Suprapubic skin (tissue), 4 donors: Measurements from ENCODE around the gene GMDS. TPM values are rescaled to one million over a fixed set of nuclear protein-coding genes. Genes with fewer than 3 reads are reported as not detected.

ENCODE experiments used
- DNase-seq, 2 donors: peaks; one replicate each; pipeline ENCODE4 v3.0.0-alpha.2; 2019; ENCODE audit warnings: low spot score in 2 of 2
- H3K27ac ChIP-seq: fragments of 200-600 bp; sonication (generic); one replicate; pipeline ENCODE4 v1.5.1; 2019
- H3K27me3 ChIP-seq: fragments of 200-600 bp; sonication (generic); one replicate; pipeline ENCODE4 v1.5.1; 2019
- H3K36me3 ChIP-seq: fragments of 200-600 bp; sonication (generic); one replicate; pipeline ENCODE4 v1.5.1; 2019
- H3K4me1 ChIP-seq: fragments of 200-600 bp; sonication (generic); one replicate; pipeline ENCODE4 v1.5.1; 2019
- H3K4me3 ChIP-seq: fragments of 200-600 bp; sonication (generic); one replicate; pipeline ENCODE4 v1.5.1; 2019; ENCODE audit warnings: mild to moderate bottlenecking
- H3K9me3 ChIP-seq: fragments of 200-600 bp; sonication (generic); one replicate; pipeline ENCODE4 v1.5.1; 2019
- CTCF ChIP-seq, 2 donors: fragments of 200-600 bp in 1 of 2; fragments of 450-650 bp in 1 of 2; sonication (generic) in 1 of 2; IDR thresholded peaks; one replicate each; pipeline ENCODE4 v1.5.1; 2016 to 2019; ENCODE audit warnings: antibody characterized with exemption in 2 of 2, mild to moderate bottlenecking in 1 of 2, moderate library complexity in 1 of 2
- EP300 ChIP-seq: sonication (generic); formaldehyde crosslinking; IDR thresholded peaks from one replicate; pipeline ENCODE4 v1.6.1; 2017; ENCODE audit warnings: antibody characterized with exemption
- POLR2A ChIP-seq, 2 donors: fragments of 450-650 bp; IDR thresholded peaks; one replicate each; pipeline ENCODE4 v1.6.1; 2017; ENCODE audit warnings: antibody characterized with exemption in 2 of 2, mild to moderate bottlenecking in 2 of 2, moderate library complexity in 2 of 2
- POLR2AphosphoS5 ChIP-seq, 3 donors: sonication (generic); formaldehyde crosslinking; IDR thresholded peaks; one replicate each; pipeline ENCODE4 v1.6.1; 2017; ENCODE audit warnings: antibody characterized with exemption in 3 of 3
- WGBS: methylation state at CpG from one replicate; pipeline ENCODE4 v1.1.5; 2018; 5-methylcytosine and 5-hydroxymethylcytosine counted together
- total RNA-seq, 4 donors: library from RNA; depleted of rRNA; stranded (reverse); fragments of >200 nt; gene quantifications; one replicate each; pipeline ENCODE4 v1.1.0, GENCODE V29; 2016

GMDS gene
- total RNA-seq, 4 donors from 2014 or later = 11.7 to 19.3 (median 13.2) TPM

- Histone ChIP-seq H3K9me3 (no peaks in the 10 kb centered on the region), H3K4me3 (no peak overlapping the region), H3K36me3 (no peaks in the 10 kb centered on the region), H3K27me3 (no peaks in the 10 kb centered on the region), H3K4me1 (no peaks in the 10 kb centered on the region), H3K27ac (no peak overlapping the region)
- no peak for TF ChIP-seq POLR2A (IDR thresholded peaks at IDR 0.05)
- TF ChIP-seq POLR2AphosphoS5 (IDR thresholded peaks at IDR 0.05) = no peak
- no peak for DNase-seq
- 92% methylated on average over 5 of the region's 5 CpGs for WGBS
Measured at GRCh38 chr6:1714654-1715053, 530.8 kb downstream of the GMDS start.

- no peak for DNase-seq
- Histone ChIP-seq H3K9me3 (no peaks in the 10 kb centered on the region), H3K27ac (no peak overlapping the region), H3K36me3 (no peaks in the 10 kb centered on the region), H3K4me1 (no peaks in the 10 kb centered on the region), H3K4me3 (no peak overlapping the region), H3K27me3 (no peaks in the 10 kb centered on the region)
- TF ChIP-seq POLR2AphosphoS5 (IDR thresholded peaks at IDR 0.05) = no peak
- TF ChIP-seq CTCF (IDR thresholded peaks at IDR 0.05) = no peak
- TF ChIP-seq POLR2A (IDR thresholded peaks at IDR 0.05) = no peak
- no peak for TF ChIP-seq EP300
- WGBS = 84% methylated on average over 15 of the region's 16 CpGs
Measured at GRCh38 chr6:1713016-1713600, 532.3 kb downstream of the GMDS start.

- DNase-seq = no peak
- no peak overlapping the region for H3K27ac ChIP-seq
- no peaks in the 10 kb centered on the region for H3K36me3 ChIP-seq
- no peaks in the 10 kb centered on the region for H3K4me1 ChIP-seq
- no peaks in the 10 kb centered on the region for H3K27me3 ChIP-seq
- 85% methylated on average over 3 of the region's 3 CpGs for WGBS
- TF ChIP-seq POLR2A (IDR thresholded peaks at IDR 0.05) (no peak), POLR2AphosphoS5 (IDR thresholded peaks at IDR 0.05) (no peak), CTCF (IDR thresholded peaks at IDR 0.05) (no peak), EP300 (no peak)
- no peaks in the 10 kb centered on the region for H3K9me3 ChIP-seq
- H3K4me3 ChIP-seq = no peak overlapping the region
Measured at GRCh38 chr6:1712451-1712850, 533.0 kb downstream of the GMDS start.

GRCh38 chr6:1711136-1711535 is 534.3 kb downstream of the GMDS start:
- Histone ChIP-seq H3K27ac (no peak overlapping the region), H3K9me3 (no peaks in the 10 kb centered on the region), H3K36me3 (no peaks in the 10 kb centered on the region), H3K27me3 (no peaks in the 10 kb centered on the region), H3K4me1 (no peaks in the 10 kb centered on the region), H3K4me3 (no peak overlapping the region)
- 94% methylated on average over 6 of the region's 6 CpGs for WGBS
- TF ChIP-seq POLR2A (IDR thresholded peaks at IDR 0.05) (no peak), EP300 (no peak), POLR2AphosphoS5 (IDR thresholded peaks at IDR 0.05) (no peak), CTCF (IDR thresholded peaks at IDR 0.05) (no peak)
- DNase-seq = no peak

GRCh38 chr6:1709234-1709641 is 536.2 kb downstream of the GMDS start:
- Histone ChIP-seq H3K36me3 (no peaks in the 10 kb centered on the region), H3K9me3 (no peaks in the 10 kb centered on the region), H3K4me3 (no peak overlapping the region), H3K4me1 (peaks cover 3% of the 10 kb centered on the region), H3K27ac (no peak overlapping the region), H3K27me3 (no peaks in the 10 kb centered on the region)
- 88% methylated on average over 8 of the region's 8 CpGs for WGBS
- TF ChIP-seq CTCF (IDR thresholded peaks at IDR 0.05) = no peak
- TF ChIP-seq POLR2A (IDR thresholded peaks at IDR 0.05) = no peak
- TF ChIP-seq EP300 = no peak
- no peak for TF ChIP-seq POLR2AphosphoS5 (IDR thresholded peaks at IDR 0.05)
- DNase-seq = no peak

- WGBS = 93% methylated on average over 2 of the region's 2 CpGs
- H3K36me3 ChIP-seq = no peaks in the 10 kb centered on the region
- H3K27ac ChIP-seq = no peak overlapping the region
- H3K27me3 ChIP-seq = no peaks in the 10 kb centered on the region
- TF ChIP-seq POLR2A (IDR thresholded peaks at IDR 0.05) = no peak
- TF ChIP-seq EP300 = no peak
- no peak for TF ChIP-seq CTCF (IDR thresholded peaks at IDR 0.05)
- TF ChIP-seq POLR2AphosphoS5 (IDR thresholded peaks at IDR 0.05) = no peak
- H3K4me3 ChIP-seq = no peak overlapping the region
- no peak for DNase-seq
- H3K9me3 ChIP-seq = no peaks in the 10 kb centered on the region
- H3K4me1 ChIP-seq = peaks cover 3% of the 10 kb centered on the region
Measured at GRCh38 chr6:1708820-1709219, 536.6 kb downstream of the GMDS start.
